Superior temporal gyrus (tissue), 1 donor: ENCODE measurements around the gene AK4.

Experiments used
- DNase-seq: peaks from one replicate; pipeline ENCODE4 v3.0.0-alpha.2; 2016; ENCODE audit errors: extremely low spot score

AK4 gene

GRCh38 chr1:65278376-65279069 is 130.5 kb downstream of the AK4 start:
- DNase-seq = no peak

- DNase-seq = no peak
Observed at GRCh38 chr1:65279070-65279779, 131.2 kb downstream of the AK4 start.
